GM21576 (cell line): Measurements from ENCODE around the gene XRCC5.
"Not testable (repeated sequence)": the region's sequence is repeated elsewhere in the genome, so short reads cannot be mapped to it uniquely, and the experiment has no call there.

Source experiments
- ATAC-seq: cut with Tn5 transposase; IDR thresholded peaks from one replicate; pipeline ENCODE4 v1.9.1; 2021; ENCODE audit warnings: mild to moderate bottlenecking, moderate library complexity; ENCODE audit not compliant: unreplicated experiment

Gene XRCC5

GRCh38 chr2:216108967-216109921 lies at the start of gene XRCC5:
XRCC5 (plus strand) TSS chr2:216109348; CDS start chr2:216109437, 89 bp downstream.
- ATAC-seq = peak; percentile 56

- no peak for ATAC-seq
These were observed 45.0 kb upstream of the XRCC5 start for GRCh38 chr2:216064014-216064630.

- no peak for ATAC-seq
These were observed 44.5 kb upstream of the XRCC5 start for GRCh38 chr2:216064665-216065064.

- ATAC-seq = no peak
These were observed 42.9 kb upstream of the XRCC5 start for GRCh38 chr2:216066230-216066629.

GRCh38 chr2:216069028-216069427 lies 40.1 kb upstream of the XRCC5 start:
- no peak for ATAC-seq

- ATAC-seq = no peak
These were observed 39.0 kb upstream of the XRCC5 start for GRCh38 chr2:216070195-216070594.

GRCh38 chr2:216071111-216071851 lies 37.9 kb upstream of the XRCC5 start:
- ATAC-seq = no peak

GRCh38 chr2:216072473-216072872 lies 36.7 kb upstream of the XRCC5 start:
- no peak for ATAC-seq

GRCh38 chr2:216073773-216074172 lies 35.4 kb upstream of the XRCC5 start:
- no peak for ATAC-seq

GRCh38 chr2:216074380-216074779 lies 34.8 kb upstream of the XRCC5 start:
- no peak for ATAC-seq

GRCh38 chr2:216074794-216075193 lies 34.4 kb upstream of the XRCC5 start:
- ATAC-seq = no peak

- ATAC-seq = no peak
These were observed 33.4 kb upstream of the XRCC5 start for GRCh38 chr2:216075510-216076485.

- no peak for ATAC-seq
These were observed 30.4 kb upstream of the XRCC5 start for GRCh38 chr2:216078776-216079175.

GRCh38 chr2:216080048-216080447 lies 29.1 kb upstream of the XRCC5 start:
- ATAC-seq = not testable (repeated sequence)

- peak; percentile 13 for ATAC-seq
These were observed 28.1 kb upstream of the XRCC5 start for GRCh38 chr2:216081012-216081411.

- ATAC-seq = peak; percentile 94
These were observed 27.5 kb upstream of the XRCC5 start, which contains the start of the genes PECR and TMEM169 for GRCh38 chr2:216081487-216082116. PECR (minus strand) TSS chr2:216081809; CDS start chr2:216081741, 68 bp downstream. TMEM169 (plus strand) TSS chr2:216081919; CDS start chr2:216095964, 14,045 bp downstream.

GRCh38 chr2:216082117-216082711 lies 26.9 kb upstream of the XRCC5 start:
- no peak for ATAC-seq

GRCh38 chr2:216082805-216083204 lies 26.3 kb upstream of the XRCC5 start:
- ATAC-seq = no peak
